C4-2B (cell line): ENCODE data around the gene SLC25A43.

Experiments
- ZFX ChIP-seq: fragments of 450-650 bp; IDR thresholded peaks from 2 replicates; pipeline ENCODE4 v1.6.1; 2017
- TF ChIP-seq, protein P1 (sequence below): fragments of 450-650 bp; conservative IDR thresholded peaks from 2 replicates; pipeline ENCODE4 v1.5.1; 2017; ENCODE audit warnings: mild to moderate bottlenecking

GRCh38 chrX:119475389-119476101, 76.4 kb downstream of the SLC25A43 start:
- TF ChIP-seq, protein P1, sequence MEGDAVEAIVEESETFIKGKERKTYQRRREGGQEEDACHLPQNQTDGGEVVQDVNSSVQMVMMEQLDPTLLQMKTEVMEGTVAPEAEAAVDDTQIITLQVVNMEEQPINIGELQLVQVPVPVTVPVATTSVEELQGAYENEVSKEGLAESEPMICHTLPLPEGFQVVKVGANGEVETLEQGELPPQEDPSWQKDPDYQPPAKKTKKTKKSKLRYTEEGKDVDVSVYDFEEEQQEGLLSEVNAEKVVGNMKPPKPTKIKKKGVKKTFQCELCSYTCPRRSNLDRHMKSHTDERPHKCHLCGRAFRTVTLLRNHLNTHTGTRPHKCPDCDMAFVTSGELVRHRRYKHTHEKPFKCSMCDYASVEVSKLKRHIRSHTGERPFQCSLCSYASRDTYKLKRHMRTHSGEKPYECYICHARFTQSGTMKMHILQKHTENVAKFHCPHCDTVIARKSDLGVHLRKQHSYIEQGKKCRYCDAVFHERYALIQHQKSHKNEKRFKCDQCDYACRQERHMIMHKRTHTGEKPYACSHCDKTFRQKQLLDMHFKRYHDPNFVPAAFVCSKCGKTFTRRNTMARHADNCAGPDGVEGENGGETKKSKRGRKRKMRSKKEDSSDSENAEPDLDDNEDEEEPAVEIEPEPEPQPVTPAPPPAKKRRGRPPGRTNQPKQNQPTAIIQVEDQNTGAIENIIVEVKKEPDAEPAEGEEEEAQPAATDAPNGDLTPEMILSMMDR, result no peak
- no peak for TF ChIP-seq ZFX
